ENCODE data around the gene CCKAR. TPM values are rescaled to one million over a fixed set of nuclear protein-coding genes. Genes with fewer than 3 reads are reported as not detected.

The CCKAR gene, protein sequence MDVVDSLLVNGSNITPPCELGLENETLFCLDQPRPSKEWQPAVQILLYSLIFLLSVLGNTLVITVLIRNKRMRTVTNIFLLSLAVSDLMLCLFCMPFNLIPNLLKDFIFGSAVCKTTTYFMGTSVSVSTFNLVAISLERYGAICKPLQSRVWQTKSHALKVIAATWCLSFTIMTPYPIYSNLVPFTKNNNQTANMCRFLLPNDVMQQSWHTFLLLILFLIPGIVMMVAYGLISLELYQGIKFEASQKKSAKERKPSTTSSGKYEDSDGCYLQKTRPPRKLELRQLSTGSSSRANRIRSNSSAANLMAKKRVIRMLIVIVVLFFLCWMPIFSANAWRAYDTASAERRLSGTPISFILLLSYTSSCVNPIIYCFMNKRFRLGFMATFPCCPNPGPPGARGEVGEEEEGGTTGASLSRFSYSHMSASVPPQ
- not detected in 2 replicates for total RNA-seq (2014; rRNA removed; shearing (Covaris generic))
- polyA plus RNA-seq (2016; fragmentation: Nextera tagmentation; extraction: Ambion mirVana), result not detected in 2 replicates
- long read RNA-seq, result 0 reads

DNA sequence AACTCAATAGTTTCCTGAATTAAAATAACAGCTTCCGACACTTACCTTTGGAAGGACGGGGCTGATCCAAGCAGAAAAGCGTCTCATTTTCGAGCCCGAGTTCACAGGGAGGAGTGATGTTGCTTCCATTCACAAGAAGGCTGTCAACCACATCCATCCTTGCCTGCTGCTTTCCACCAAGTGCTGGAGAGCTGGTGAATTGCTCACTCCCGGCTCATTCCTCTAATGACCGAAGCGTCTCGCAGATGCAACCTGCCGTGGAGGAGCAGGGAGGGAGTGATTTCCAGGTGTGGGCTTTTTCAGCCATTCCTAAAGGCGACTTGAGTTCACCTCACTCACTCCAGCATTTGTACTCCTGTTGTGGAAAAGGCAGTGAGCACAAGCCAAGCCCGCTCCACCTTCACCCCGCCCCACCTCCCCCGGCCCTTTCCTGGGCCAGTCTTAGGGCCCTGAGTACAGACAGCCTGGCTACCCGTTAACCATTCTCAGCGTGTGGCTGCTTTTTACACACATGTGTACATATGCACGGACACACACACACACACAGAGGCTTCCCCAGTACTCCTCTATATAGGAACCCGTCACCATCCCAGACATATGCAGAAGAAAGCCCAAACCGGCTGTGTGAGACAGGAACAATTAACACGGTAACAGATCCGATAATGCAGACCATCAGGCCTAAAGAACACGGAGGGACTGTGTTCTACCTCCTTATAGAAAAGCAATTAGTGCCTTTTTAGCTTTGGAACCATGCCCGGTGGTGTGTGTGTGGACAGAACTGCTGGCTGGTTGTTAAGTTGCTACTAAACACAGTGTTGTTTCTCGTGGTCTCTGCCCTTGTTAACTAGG, at the start of gene CCKAR:
CCKAR (minus strand) TSS at position 374 of the 849 bp plus-strand sequence; CDS start at position 157, 217 bp downstream.
- TF ChIP-seq POLR2AphosphoS5 (IDR thresholded peaks at IDR 0.05; ENCODE audit: low read depth) (no peak), ZNF331 (CRISPR knock-in tag; IDR thresholded peaks at IDR 0.05; ENCODE audit: low read depth) (no peak), CREB1 (CRISPR knock-in tag; IDR thresholded peaks at IDR 0.05; ENCODE audit: low read depth) (no peak), ZNF114 (CRISPR knock-in tag; IDR thresholded peaks at IDR 0.05) (no peak)
- TF ChIP-seq, protein P1, sequence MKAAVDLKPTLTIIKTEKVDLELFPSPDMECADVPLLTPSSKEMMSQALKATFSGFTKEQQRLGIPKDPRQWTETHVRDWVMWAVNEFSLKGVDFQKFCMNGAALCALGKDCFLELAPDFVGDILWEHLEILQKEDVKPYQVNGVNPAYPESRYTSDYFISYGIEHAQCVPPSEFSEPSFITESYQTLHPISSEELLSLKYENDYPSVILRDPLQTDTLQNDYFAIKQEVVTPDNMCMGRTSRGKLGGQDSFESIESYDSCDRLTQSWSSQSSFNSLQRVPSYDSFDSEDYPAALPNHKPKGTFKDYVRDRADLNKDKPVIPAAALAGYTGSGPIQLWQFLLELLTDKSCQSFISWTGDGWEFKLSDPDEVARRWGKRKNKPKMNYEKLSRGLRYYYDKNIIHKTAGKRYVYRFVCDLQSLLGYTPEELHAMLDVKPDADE (IDR thresholded peaks at IDR 0.05), result no peak
- Histone ChIP-seq H3K27ac (ENCODE audit: low read depth) (no peak within 1 kb of the TSS), H3K4me1 (ENCODE audit: insufficient read depth) (no peaks in the 10 kb centered on the region), H3K36me3 (ENCODE audit: insufficient read depth) (peaks cover 6% of the 10 kb centered on the region; the same call in 1 of the 2 replicates), H3K9me2 (ENCODE audit: insufficient read depth) (no peaks in the 10 kb centered on the region), H3K27me3 (ENCODE audit: insufficient read depth) (no peaks in the 10 kb centered on the region), H2AFZ (peak within 1 kb of the TSS; percentile 56), H3K79me2 (replicated peaks; ENCODE audit: insufficient read depth) (no peaks in the 10 kb centered on the region), H3K4me2 (no peak within 1 kb of the TSS), H3F3A (replicated peaks; ENCODE audit: low read depth) (no peaks in the 10 kb centered on the region), H3K4me3 (no peak within 1 kb of the TSS), H4K20me1 (replicated peaks; ENCODE audit: insufficient read depth) (no peaks in the 10 kb centered on the region)
- Mint-ChIP-seq H3K36me3 (ENCODE audit: low read depth) (no peaks in the 10 kb centered on the region), H3K27ac (no peak within 1 kb of the TSS), H3K27me3 (ENCODE audit: insufficient read depth, low read depth, poor library complexity) (peaks cover 5% of the 10 kb centered on the region), H3K9me3 (0 out of 3 replicates have a peak, but pooled peaks cover 5% of the 10 kb centered on the region), H3K4me1 (peaks cover 12% of the 10 kb centered on the region), H3K4me3 (no peak within 1 kb of the TSS)
- DNase-seq (ENCODE audit: low spot score) (peak; percentile 11), ATAC-seq (peak; percentile 66)

GRCh38 chr4:26533685-26534084, 43.4 kb upstream of the CCKAR start:
- Histone ChIP-seq H3K4me2 (no peak overlapping the region), H2AFZ (peak overlapping the region; percentile 78), H3K36me3 (ENCODE audit: insufficient read depth) (no peaks in the 10 kb centered on the region), H3K79me2 (replicated peaks; ENCODE audit: insufficient read depth) (no peaks in the 10 kb centered on the region), H3K4me3 (no peak overlapping the region), H3K27ac (ENCODE audit: low read depth) (no peak overlapping the region), H3K4me1 (ENCODE audit: insufficient read depth) (no peaks in the 10 kb centered on the region), H3K27me3 (ENCODE audit: insufficient read depth) (no peaks in the 10 kb centered on the region), H3K9me2 (ENCODE audit: insufficient read depth) (peaks cover 13% of the 10 kb centered on the region; the same call in 1 of the 2 replicates), H4K20me1 (replicated peaks; ENCODE audit: insufficient read depth) (no peaks in the 10 kb centered on the region), H3F3A (replicated peaks; ENCODE audit: low read depth) (no peaks in the 10 kb centered on the region)
- Mint-ChIP-seq H3K9me3 (peaks cover 5% of the 10 kb centered on the region; the same call in 1 of the 3 replicates), H3K4me3 (no peak overlapping the region), H3K36me3 (ENCODE audit: low read depth) (no peaks in the 10 kb centered on the region), H3K27me3 (ENCODE audit: insufficient read depth, low read depth, poor library complexity) (no peaks in the 10 kb centered on the region), H3K4me1 (peaks cover 21% of the 10 kb centered on the region), H3K27ac (no peak overlapping the region)
- DNase-seq (ENCODE audit: low spot score) (peak; percentile 42), ATAC-seq (peak; percentile 63)
- TF ChIP-seq, protein P1 (IDR thresholded peaks at IDR 0.05), result no peak
- TF ChIP-seq POLR2AphosphoS5 (IDR thresholded peaks at IDR 0.05; ENCODE audit: low read depth) (no peak), JUNB (IDR thresholded peaks at IDR 0.05; ENCODE audit: unreplicated experiment) (no peak), CREB1 (CRISPR knock-in tag; IDR thresholded peaks at IDR 0.05; ENCODE audit: low read depth) (no peak), ZNF114 (CRISPR knock-in tag; IDR thresholded peaks at IDR 0.05) (no peak), EZH2 (IDR thresholded peaks at IDR 0.05; ENCODE audit: low read depth, unreplicated experiment) (no peak), STAT1 (IDR thresholded peaks at IDR 0.05; ENCODE audit: unreplicated experiment) (no peak), REST (IDR thresholded peaks at IDR 0.05; ENCODE audit: unreplicated experiment) (no peak)
- TF ChIP-seq, protein P2, sequence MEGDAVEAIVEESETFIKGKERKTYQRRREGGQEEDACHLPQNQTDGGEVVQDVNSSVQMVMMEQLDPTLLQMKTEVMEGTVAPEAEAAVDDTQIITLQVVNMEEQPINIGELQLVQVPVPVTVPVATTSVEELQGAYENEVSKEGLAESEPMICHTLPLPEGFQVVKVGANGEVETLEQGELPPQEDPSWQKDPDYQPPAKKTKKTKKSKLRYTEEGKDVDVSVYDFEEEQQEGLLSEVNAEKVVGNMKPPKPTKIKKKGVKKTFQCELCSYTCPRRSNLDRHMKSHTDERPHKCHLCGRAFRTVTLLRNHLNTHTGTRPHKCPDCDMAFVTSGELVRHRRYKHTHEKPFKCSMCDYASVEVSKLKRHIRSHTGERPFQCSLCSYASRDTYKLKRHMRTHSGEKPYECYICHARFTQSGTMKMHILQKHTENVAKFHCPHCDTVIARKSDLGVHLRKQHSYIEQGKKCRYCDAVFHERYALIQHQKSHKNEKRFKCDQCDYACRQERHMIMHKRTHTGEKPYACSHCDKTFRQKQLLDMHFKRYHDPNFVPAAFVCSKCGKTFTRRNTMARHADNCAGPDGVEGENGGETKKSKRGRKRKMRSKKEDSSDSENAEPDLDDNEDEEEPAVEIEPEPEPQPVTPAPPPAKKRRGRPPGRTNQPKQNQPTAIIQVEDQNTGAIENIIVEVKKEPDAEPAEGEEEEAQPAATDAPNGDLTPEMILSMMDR (conservative IDR thresholded peaks at IDR 0.05; ENCODE audit: low read depth in 2 of 2), result no peak
